ENCODE results near the gene PLXNA4. TPM values are rescaled to one million over a fixed set of nuclear protein-coding genes. Genes with fewer than 3 reads are reported as not detected.

The PLXNA4 gene
- total RNA-seq, 1 donor from 2014 or later, result 3.3 TPM

DNA sequence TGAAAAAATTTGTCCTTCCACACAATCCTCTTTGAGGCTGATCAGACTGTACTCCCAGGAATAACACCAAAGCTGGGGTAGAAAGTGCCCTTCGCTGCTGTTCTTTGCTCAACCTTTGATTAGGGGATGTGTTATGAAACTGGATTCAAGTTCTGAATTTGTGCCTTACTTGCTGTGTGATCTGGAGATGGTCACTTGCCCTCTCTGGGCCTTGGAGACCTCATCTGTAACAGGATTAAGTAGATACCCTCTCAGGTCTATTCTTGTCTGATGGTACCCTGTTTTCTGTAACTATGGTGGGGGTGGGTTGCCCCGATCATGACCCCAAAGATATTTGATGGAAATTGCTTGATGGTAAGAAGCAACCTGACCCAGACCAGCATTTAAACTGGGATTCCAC lies 368.5 kb downstream of the PLXNA4 start:
- H3K9me3 Mint-ChIP-seq (ENCODE audit: unreplicated experiment), result peaks cover 5% of the 10 kb centered on the region
- Histone ChIP-seq H3K27ac (ENCODE audit: low read depth, low read length) (no peak overlapping the region), H3K4me2 (ENCODE audit: low read length) (no peak overlapping the region), H3K79me2 (ENCODE audit: insufficient read depth, low read length) (no peaks in the 10 kb centered on the region), H3K36me3 (ENCODE audit: insufficient read depth, low read length) (no peaks in the 10 kb centered on the region), H2AFZ (ENCODE audit: low read depth, low read length) (no peak overlapping the region), H3K27me3 (ENCODE audit: insufficient read depth, low read length) (no peaks in the 10 kb centered on the region), H4K20me1 (ENCODE audit: insufficient read depth, low read length) (no peaks in the 10 kb centered on the region), H3K4me1 (ENCODE audit: insufficient read depth, low read length) (no peaks in the 10 kb centered on the region), H3K9ac (ENCODE audit: low read length) (no peak overlapping the region), H3K4me3 (ENCODE audit: insufficient read depth, low read depth, low read length) (no peak overlapping the region), H3K9me3 (ENCODE audit: insufficient read depth, low read depth, low read length) (no peaks in the 10 kb centered on the region)
- peaks cover 5% of the 10 kb centered on the region for H3K36me3 Mint-ChIP-seq (ENCODE audit: low read depth, unreplicated experiment)
- FAIRE-seq (no peak), DNase-seq (ENCODE audit: low read depth) (no peak)
- H3K4me3 Mint-ChIP-seq (ENCODE audit: unreplicated experiment), result no peak overlapping the region
- no peak overlapping the region for H3K27ac Mint-ChIP-seq (ENCODE audit: unreplicated experiment)
- H3K27me3 Mint-ChIP-seq (ENCODE audit: low read depth, unreplicated experiment), result peaks cover 55% of the 10 kb centered on the region
- H3K4me1 Mint-ChIP-seq (ENCODE audit: low read depth, unreplicated experiment), result no peaks in the 10 kb centered on the region
- TF ChIP-seq EZH2 (IDR thresholded peaks at IDR 0.05; ENCODE audit: insufficient read depth, low read length) (no peak), CTCF (IDR thresholded peaks at IDR 0.05; ENCODE audit: insufficient read depth, low read depth, low read length) (no peak)

- no peak overlapping the region for H2AFZ ChIP-seq (ENCODE audit: low read depth, low read length)
- Mint-ChIP-seq H3K9me3 (ENCODE audit: unreplicated experiment) (peaks cover 5% of the 10 kb centered on the region), H3K4me3 (ENCODE audit: unreplicated experiment) (no peak overlapping the region), H3K27ac (ENCODE audit: unreplicated experiment) (no peak overlapping the region), H3K4me1 (ENCODE audit: low read depth, unreplicated experiment) (no peaks in the 10 kb centered on the region), H3K36me3 (ENCODE audit: low read depth, unreplicated experiment) (peaks cover 5% of the 10 kb centered on the region), H3K27me3 (ENCODE audit: low read depth, unreplicated experiment) (peaks cover 52% of the 10 kb centered on the region)
- no peak overlapping the region for H3K4me3 ChIP-seq (ENCODE audit: insufficient read depth, low read depth, low read length)
- H3K36me3 ChIP-seq (ENCODE audit: insufficient read depth, low read length), result no peaks in the 10 kb centered on the region
- no peaks in the 10 kb centered on the region for H3K27me3 ChIP-seq (ENCODE audit: insufficient read depth, low read length)
- FAIRE-seq (no peak), DNase-seq (ENCODE audit: low read depth) (no peak)
- no peaks in the 10 kb centered on the region for H3K79me2 ChIP-seq (ENCODE audit: insufficient read depth, low read length)
- no peaks in the 10 kb centered on the region for H3K9me3 ChIP-seq (ENCODE audit: insufficient read depth, low read depth, low read length)
- no peaks in the 10 kb centered on the region for H4K20me1 ChIP-seq (ENCODE audit: insufficient read depth, low read length)
- no peaks in the 10 kb centered on the region for H3K4me1 ChIP-seq (ENCODE audit: insufficient read depth, low read length)
- no peak overlapping the region for H3K4me2 ChIP-seq (ENCODE audit: low read length)
- H3K9ac ChIP-seq (ENCODE audit: low read length), result no peak overlapping the region
- TF ChIP-seq CTCF (IDR thresholded peaks at IDR 0.05; ENCODE audit: insufficient read depth, low read depth, low read length) (no peak), EZH2 (IDR thresholded peaks at IDR 0.05; ENCODE audit: insufficient read depth, low read length) (no peak)
- H3K27ac ChIP-seq (ENCODE audit: low read depth, low read length), result no peak overlapping the region
Observed at GRCh38 chr7:132207211-132207610, 369.1 kb downstream of the PLXNA4 start.

DNA sequence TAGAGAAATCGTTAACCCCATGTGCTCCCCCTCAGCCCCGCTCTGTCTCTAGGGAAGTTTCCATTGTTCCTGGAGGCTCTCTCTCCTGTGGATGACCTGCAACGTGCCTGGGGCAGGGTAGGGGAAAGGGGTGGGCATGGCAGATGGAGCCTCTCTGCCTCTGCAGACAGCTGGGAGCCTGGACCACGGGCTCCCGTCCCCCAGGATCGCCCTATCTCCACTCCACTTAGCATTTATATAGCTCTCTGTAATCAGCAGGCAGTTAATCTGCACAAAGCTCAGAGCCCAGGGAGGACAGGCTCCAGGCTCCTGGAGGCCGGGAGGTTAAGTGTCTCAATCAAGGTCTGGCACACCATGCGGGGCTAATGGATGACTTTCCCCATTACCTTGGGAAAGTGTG lies 369.7 kb downstream of the PLXNA4 start:
- no peak overlapping the region for H3K27ac ChIP-seq (ENCODE audit: low read depth, low read length)
- Mint-ChIP-seq H3K36me3 (ENCODE audit: low read depth, unreplicated experiment) (peaks cover 6% of the 10 kb centered on the region), H3K27ac (ENCODE audit: unreplicated experiment) (no peak overlapping the region), H3K4me3 (ENCODE audit: unreplicated experiment) (no peak overlapping the region), H3K9me3 (ENCODE audit: unreplicated experiment) (peaks cover 5% of the 10 kb centered on the region), H3K27me3 (ENCODE audit: low read depth, unreplicated experiment) (peaks cover 52% of the 10 kb centered on the region), H3K4me1 (ENCODE audit: low read depth, unreplicated experiment) (no peaks in the 10 kb centered on the region)
- no peak for TF ChIP-seq CTCF (IDR thresholded peaks at IDR 0.05; ENCODE audit: insufficient read depth, low read depth, low read length)
- TF ChIP-seq EZH2 (IDR thresholded peaks at IDR 0.05; ENCODE audit: insufficient read depth, low read length), result no peak
- no peak for FAIRE-seq
- no peaks in the 10 kb centered on the region for H4K20me1 ChIP-seq (ENCODE audit: insufficient read depth, low read length)
- H3K4me3 ChIP-seq (ENCODE audit: insufficient read depth, low read depth, low read length), result no peak overlapping the region
- H3K4me2 ChIP-seq (ENCODE audit: low read length), result no peak overlapping the region
- H3K9ac ChIP-seq (ENCODE audit: low read length), result no peak overlapping the region
- no peaks in the 10 kb centered on the region for H3K9me3 ChIP-seq (ENCODE audit: insufficient read depth, low read depth, low read length)
- DNase-seq (ENCODE audit: low read depth), result no peak
- H3K27me3 ChIP-seq (ENCODE audit: insufficient read depth, low read length), result no peaks in the 10 kb centered on the region
- no peaks in the 10 kb centered on the region for H3K4me1 ChIP-seq (ENCODE audit: insufficient read depth, low read length)
- H3K36me3 ChIP-seq (ENCODE audit: insufficient read depth, low read length), result no peaks in the 10 kb centered on the region
- no peak overlapping the region for H2AFZ ChIP-seq (ENCODE audit: low read depth, low read length)
- H3K79me2 ChIP-seq (ENCODE audit: insufficient read depth, low read length), result no peaks in the 10 kb centered on the region

All from astrocyte (in vitro differentiated cells and primary cell).